H4 (cell line): ENCODE measurements around the gene MTR. TPM values are rescaled to one million over a fixed set of nuclear protein-coding genes. Genes with fewer than 3 reads are reported as not detected.

Source experiments
- DNase-seq: peaks from one replicate; pipeline ENCODE4 v3.0.0-alpha.2; 2015; ENCODE audit warnings: low spot score
- total RNA-seq: library from RNA; depleted of rRNA; stranded (reverse); fragments of >200 nt; shearing (Covaris generic); gene quantifications from 2 replicates; pipeline ENCODE4 v1.2.3, GENCODE V29; 2014; rRNA removed

The MTR gene
- total RNA-seq, 1 experiment from 2014 or later, result 11.3 TPM

- no peak for DNase-seq
These were observed 157.3 kb downstream of the MTR start for GRCh38 chr1:236952246-236953003.

- no peak for DNase-seq
These were observed 158.1 kb downstream of the MTR start for GRCh38 chr1:236953151-236953700.

Other genes with a start within 250 kb of the MTR start
- gene HEATR1, start 190.8 kb upstream of the MTR start, total RNA-seq, result 27.5 and 30.9 TPM in 2 replicates
- 1.4 TPM in 1 of 2 replicates, not detected in the other for gene ACTN2, start 108.8 kb upstream of the MTR start, total RNA-seq
- not detected in 2 replicates for gene MT1HL1, start 209.1 kb downstream of the MTR start, total RNA-seq
- 1.4 and 1.7 TPM in 2 replicates for gene RYR2, start 246.9 kb downstream of the MTR start, total RNA-seq